Esophagus squamous epithelium (tissue), 5 donors: ENCODE results near the gene RRBP1. TPM values are rescaled to one million over a fixed set of nuclear protein-coding genes. Genes with fewer than 3 reads are reported as not detected.
A peak's percentile ranks its signal among the peaks of the same experiment; 100 is the strongest.

Experiments used
- DNase-seq: peaks from one replicate; lab custom pipeline; 2025; lab: John Stamatoyannopoulos, UW
- H3K27ac ChIP-seq, 4 donors: fragments of 200-600 bp; sonication (generic); one replicate each; pipeline ENCODE4 v1.5.1; 2016 to 2019; ENCODE audit warnings: mild to moderate bottlenecking in 1 of 4
- H3K27me3 ChIP-seq, 4 donors: fragments of 200-600 bp; sonication (generic); 1 replicate in 3 of 4; 2 replicates in 1 of 4; pipeline versions ENCODE4 v1.5.1 to v1.6.0; 2017 to 2021; ENCODE audit warnings: antibody characterized with exemption in 1 of 4
- H3K36me3 ChIP-seq, 3 donors: fragments of 200-600 bp; sonication (generic); one replicate each; pipeline ENCODE4 v1.5.1; 2016 to 2019
- H3K4me1 ChIP-seq, 3 donors: fragments of 200-600 bp; sonication (generic); one replicate each; pipeline ENCODE4 v1.5.1; 2017 to 2019
- H3K4me3 ChIP-seq, 4 donors: fragments of 200-600 bp; sonication (generic); 1 replicate in 3 of 4; 2 replicates in 1 of 4; pipeline ENCODE4 v1.5.1; 2016 to 2019; ENCODE audit warnings: mild to moderate bottlenecking in 2 of 4, moderate library complexity in 1 of 4
- H3K9me3 ChIP-seq, 3 donors: fragments of 200-600 bp; sonication (generic); one replicate each; pipeline ENCODE4 v1.5.1; 2016 to 2019
- CTCF ChIP-seq, 6 experiments: fragments of 450-650 bp in 4 of 6; fragments of 200-600 bp in 2 of 6; sonication (generic) in 2 of 6; IDR thresholded peaks; one replicate each; pipeline ENCODE4 v1.5.1; 2016 to 2019; ENCODE audit warnings: antibody characterized with exemption in 6 of 6, mild to moderate bottlenecking in 4 of 6, moderate library complexity in 4 of 6
- POLR2A ChIP-seq, 4 donors: fragments of 450-650 bp; IDR thresholded peaks; one replicate each; pipeline ENCODE4 v1.6.1; 2017; ENCODE audit warnings: antibody characterized with exemption in 4 of 4, mild to moderate bottlenecking in 4 of 4, moderate library complexity in 3 of 4
- WGBS, 2 donors: methylation state at CpG; one replicate each; pipeline ENCODE4 v1.1.5; 2018; 5-methylcytosine and 5-hydroxymethylcytosine counted together
- intact Hi-C: fragments of 100-400 bp; cut with DNase I; formaldehyde crosslinking; loops from one replicate; pipeline ENCODE4 v1.15.0; 2022
- total RNA-seq, 4 donors: library from RNA; depleted of rRNA; stranded (reverse); fragments of >200 nt; gene quantifications; one replicate each; pipeline ENCODE4 v1.1.0, GENCODE V29; 2016
- donor health status: DM: yes; HTN: yes; CAD: no.

Gene RRBP1
- total RNA-seq, 4 donors from 2014 or later, result 61.4 to 128 (median 72.7) TPM

- H3K27ac ChIP-seq, result no peak overlapping the region
- no peaks in the 10 kb centered on the region for H3K27me3 ChIP-seq
- no peaks in the 10 kb centered on the region for H3K9me3 ChIP-seq
- H3K4me3 ChIP-seq, result no peak overlapping the region
- peaks cover 3 to 84% (median 26%) of the 10 kb centered on the region in 3 donors for H3K36me3 ChIP-seq
- H3K4me1 ChIP-seq, result peaks cover 4 to 46% (median 12%) of the 10 kb centered on the region in 3 donors
- WGBS, 2 donors, result 91 to 92% methylated on average over 11 to 12 of the region's 12 CpGs
- no peak for DNase-seq
- intact Hi-C loops, result no loop called here
- TF ChIP-seq POLR2A (IDR thresholded peaks at IDR 0.05) (no peak), CTCF (IDR thresholded peaks at IDR 0.05) (no peak)
Measured at GRCh38 chr20:17640146-17640874, 41.7 kb downstream of the RRBP1 start.

GRCh38 chr20:17638835-17639407 is 43.1 kb downstream of the RRBP1 start:
- intact Hi-C loops, result loop anchor here (10.0 kb wide), 1 partner anchor 86 kb away; no protein-coding TSS in a partner anchor
- no peaks in the 10 kb centered on the region for H3K27me3 ChIP-seq
- TF ChIP-seq CTCF (IDR thresholded peaks at IDR 0.05) (no peak), POLR2A (IDR thresholded peaks at IDR 0.05) (no peak)
- H3K4me1 ChIP-seq, result peaks cover 4 to 46% (median 24%) of the 10 kb centered on the region in 3 donors
- no peak for DNase-seq
- H3K4me3 ChIP-seq, result no peak overlapping the region
- WGBS, 2 donors, result 79 to 86% methylated on average over 2 to 3 of the region's 6 CpGs
- H3K36me3 ChIP-seq, result peaks cover 8 to 98% (median 34%) of the 10 kb centered on the region in 3 donors
- H3K27ac ChIP-seq, result no peak overlapping the region
- no peaks in the 10 kb centered on the region for H3K9me3 ChIP-seq

- H3K4me1 ChIP-seq, result peaks cover 4 to 40% (median 26%) of the 10 kb centered on the region in 3 donors
- 86 to 100% methylated on average over 3 to 11 of the region's 13 CpGs for WGBS, 2 donors
- no peak overlapping the region for H3K27ac ChIP-seq
- no peak for TF ChIP-seq POLR2A (IDR thresholded peaks at IDR 0.05)
- no peak for TF ChIP-seq CTCF (IDR thresholded peaks at IDR 0.05)
- no peak for DNase-seq
- intact Hi-C loops, result loop anchor here (10.0 kb wide), 1 partner anchor 87 kb away; no protein-coding TSS in a partner anchor
- H3K9me3 ChIP-seq, result no peaks in the 10 kb centered on the region
- peaks cover 14 to 100% (median 42%) of the 10 kb centered on the region in 3 donors for H3K36me3 ChIP-seq
- H3K27me3 ChIP-seq, result no peaks in the 10 kb centered on the region
- no peak overlapping the region for H3K4me3 ChIP-seq
Measured at GRCh38 chr20:17637985-17638640, 43.9 kb downstream of the RRBP1 start.

DNA sequence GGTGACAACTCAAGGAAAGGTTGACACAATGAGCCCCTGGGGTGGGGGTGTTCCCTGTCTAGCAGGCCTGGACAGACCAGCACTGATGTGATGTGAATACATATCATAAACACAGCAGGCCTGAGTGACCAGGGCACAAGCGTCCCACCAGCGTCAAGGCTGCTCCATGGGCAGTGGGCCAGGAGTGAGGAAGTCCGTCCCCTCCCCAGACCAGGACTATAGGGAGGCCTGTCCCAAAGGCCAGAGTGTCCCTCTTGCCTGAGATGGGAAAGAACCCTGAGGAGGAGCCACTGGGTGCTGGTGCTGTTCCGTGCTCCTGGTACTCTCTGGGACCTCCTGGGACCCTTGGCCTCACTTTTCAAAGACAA is 44.6 kb downstream of the RRBP1 start:
- no peak for TF ChIP-seq CTCF (IDR thresholded peaks at IDR 0.05)
- no peak for TF ChIP-seq POLR2A (IDR thresholded peaks at IDR 0.05)
- peaks cover 21 to 100% (median 45%) of the 10 kb centered on the region in 3 donors for H3K36me3 ChIP-seq
- H3K9me3 ChIP-seq, result no peaks in the 10 kb centered on the region
- WGBS, 2 donors, result 94% methylated on average over 3 of the region's 4 CpGs; no CpG with 5 or more reads in 1 of the 2 donors
- peak overlapping the region in 1 of 4 donors; percentile 10 for H3K27ac ChIP-seq
- H3K4me1 ChIP-seq, result peaks cover 4 to 36% (median 26%) of the 10 kb centered on the region in 3 donors
- intact Hi-C loops, result loop anchor here (10.0 kb wide), 1 partner anchor 87 kb away; no protein-coding TSS in a partner anchor
- no peaks in the 10 kb centered on the region for H3K27me3 ChIP-seq
- no peak overlapping the region for H3K4me3 ChIP-seq
- DNase-seq, result no peak
